ACHN (cell line): ENCODE data around the gene PANK4.
"Not testable (repeated sequence)": the region's sequence is repeated elsewhere in the genome, so short reads cannot be mapped to it uniquely, and the experiment has no call there.

Experiments
- DNase-seq: peaks from one replicate; pipeline ENCODE4 v3.0.0-alpha.2; 2015
- in situ Hi-C: cut with HindIII; loops from 2 replicates; pipeline ENCODE4 v1.10.0; 2017; ENCODE audit warnings: low sequenced_read_pairs, low pct_ligation_motif_present, low pct_unique_long_range_greater_than_20kb

PANK4 gene

DNA sequence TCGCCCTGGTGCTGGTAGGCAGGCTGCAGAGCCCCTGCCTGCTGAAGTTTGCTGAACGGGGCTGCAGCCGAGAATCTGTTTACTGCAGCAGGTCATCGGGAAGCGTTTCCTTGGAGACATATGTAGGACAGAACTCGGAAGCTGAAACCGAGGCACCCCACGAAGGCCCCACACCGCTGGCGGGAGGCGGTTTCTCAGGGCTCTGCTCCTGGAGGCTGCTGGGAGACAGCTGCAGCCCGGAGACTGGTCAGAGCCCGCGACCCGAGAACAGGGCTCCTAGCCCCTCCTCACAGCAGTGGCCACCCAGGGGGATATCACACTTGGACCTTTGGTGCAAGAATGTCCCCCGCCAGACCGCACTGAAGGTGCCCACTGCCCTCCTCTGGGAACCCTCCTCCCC, 63.0 kb downstream of the PANK4 start:
- DNase-seq, result no peak
- in situ Hi-C loops, result no loop called here

DNA sequence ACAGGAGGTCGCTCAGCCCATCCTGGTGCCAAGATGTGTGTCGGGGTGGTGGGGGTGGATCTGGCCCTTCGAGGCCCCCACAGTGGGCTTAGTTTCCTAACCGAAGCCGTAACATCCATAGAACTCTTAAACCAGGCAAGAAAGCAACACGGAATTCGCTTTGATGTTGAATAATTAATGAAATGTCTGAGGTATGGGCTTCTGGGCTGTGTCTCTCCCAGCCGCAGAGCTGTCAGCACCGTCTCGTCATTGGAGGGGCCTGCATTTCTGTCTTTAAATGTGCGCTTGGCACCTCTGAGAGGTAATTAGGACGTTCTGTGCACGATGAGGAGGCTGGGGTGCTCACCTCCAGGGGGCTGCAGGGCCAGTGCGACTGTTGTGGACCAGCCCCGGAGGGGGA, 63.6 kb downstream of the PANK4 start:
- no peak for DNase-seq
- in situ Hi-C loops, result no loop called here

DNA sequence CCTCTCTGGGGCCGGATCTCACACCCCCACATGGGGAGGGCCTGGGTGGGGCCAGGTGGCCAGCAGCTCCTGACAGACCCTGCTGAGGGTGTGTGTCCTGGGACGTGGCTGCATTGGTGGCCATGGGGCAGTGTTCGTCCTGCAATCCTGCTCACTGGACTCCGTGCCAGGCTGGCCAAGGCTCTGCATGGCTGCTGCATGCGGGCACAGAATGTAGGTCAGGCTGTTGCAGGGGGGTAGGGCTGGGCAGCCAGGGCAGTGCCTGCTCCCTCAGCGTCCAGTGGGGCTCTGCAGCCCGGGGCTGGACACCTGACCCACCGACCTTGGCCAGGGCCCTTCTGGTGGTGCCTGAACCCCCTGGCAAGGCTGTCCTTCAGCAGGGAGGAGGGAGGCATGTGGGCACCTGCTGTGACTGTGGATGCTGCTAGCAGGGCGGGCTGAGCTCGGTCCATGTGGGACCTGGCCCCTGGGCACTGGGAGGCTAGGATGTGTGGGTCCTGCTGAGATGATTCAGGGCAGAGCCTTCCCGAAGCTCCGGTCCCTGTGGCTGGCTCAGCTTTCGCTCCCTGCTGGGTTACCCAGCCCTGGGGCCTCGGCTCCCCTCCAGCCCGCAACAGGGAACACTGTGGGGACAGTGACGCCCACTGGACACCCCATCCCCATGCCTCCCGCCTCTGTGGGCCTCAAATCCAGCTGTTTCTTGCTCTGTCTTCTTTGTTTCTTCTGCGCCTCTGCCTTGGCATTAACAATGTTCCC, 65.2 kb downstream of the PANK4 start:
- DNase-seq, result no peak
- in situ Hi-C loops, result no loop called here

DNA sequence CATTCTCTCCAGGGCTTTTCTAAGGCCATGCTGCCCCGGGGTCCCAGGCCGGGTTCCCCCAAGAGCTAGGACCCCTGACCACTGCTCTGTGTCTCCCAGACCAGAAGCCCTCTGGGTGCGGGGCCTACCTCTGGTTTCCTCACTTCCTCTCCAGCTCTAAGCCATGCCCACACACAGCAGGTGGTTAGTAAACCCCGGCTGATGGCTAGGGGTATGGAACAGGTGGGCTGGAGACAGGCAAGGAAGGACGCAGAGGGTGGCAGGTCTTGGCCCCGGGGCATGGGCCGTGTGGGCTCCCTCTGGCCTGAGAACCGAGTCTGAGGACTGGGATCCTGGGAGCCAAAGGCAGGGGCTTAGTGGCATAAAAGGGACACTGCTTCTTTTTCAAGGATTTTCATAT, 66.2 kb downstream of the PANK4 start:
- in situ Hi-C loops, result no loop called here
- DNase-seq, result no peak

DNA sequence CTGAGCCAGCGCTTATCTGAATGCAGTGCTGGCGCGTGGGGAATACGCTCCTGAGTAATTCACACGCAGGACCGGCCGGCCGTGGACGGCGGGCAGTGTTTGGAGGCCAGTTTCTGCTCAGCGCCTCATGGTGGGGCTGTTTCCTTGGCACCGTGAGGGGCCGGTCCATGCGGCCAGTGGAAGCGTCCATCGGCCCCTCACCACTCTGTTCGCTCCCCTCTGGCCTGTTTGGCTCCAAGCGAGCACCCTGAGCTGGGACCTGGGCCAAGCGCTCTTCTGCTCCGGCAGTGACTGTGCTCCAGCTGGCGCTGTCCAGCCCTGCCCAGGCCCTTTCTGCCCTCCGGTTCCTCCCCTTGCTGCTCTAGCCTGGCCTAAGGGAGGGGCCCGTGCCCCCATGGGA, 66.6 kb downstream of the PANK4 start:
- in situ Hi-C loops, result no loop called here
- DNase-seq, result peak; percentile 72

DNA sequence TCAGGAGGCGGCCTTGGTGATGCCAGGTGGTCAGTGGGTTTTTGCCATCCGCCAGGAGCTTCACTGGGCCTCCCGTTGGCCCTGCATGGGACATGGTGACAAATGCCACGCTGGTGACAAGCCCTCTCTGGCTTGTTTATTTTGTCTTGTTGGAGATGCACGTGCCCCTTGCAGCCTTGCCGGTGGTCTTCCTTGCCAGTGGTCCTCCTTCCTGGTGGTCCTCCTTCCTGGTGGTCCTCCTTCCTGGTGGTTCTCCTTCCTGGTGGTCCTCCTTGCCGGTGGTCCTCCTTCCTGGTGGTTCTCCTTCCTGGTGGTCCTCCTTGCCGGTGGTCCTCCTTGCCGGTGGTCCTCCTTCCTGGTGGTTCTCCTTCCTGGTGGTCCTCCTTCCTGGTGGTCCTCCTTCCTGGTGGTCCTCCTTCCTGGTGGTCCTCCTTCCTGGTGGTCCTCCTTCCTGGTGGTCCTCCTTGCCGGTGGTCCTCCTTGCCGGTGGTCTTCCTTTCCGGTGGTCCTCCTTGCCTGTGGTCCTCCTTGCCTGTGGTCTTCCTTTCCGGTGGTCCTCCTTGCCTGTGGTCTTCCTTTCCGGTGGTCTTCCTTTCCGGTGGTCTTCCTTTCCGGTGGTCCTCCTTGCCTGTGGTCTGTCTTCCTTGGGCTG, 67.2 kb downstream of the PANK4 start:
- DNase-seq, in situ Hi-C loops: not testable (repeated sequence)

DNA sequence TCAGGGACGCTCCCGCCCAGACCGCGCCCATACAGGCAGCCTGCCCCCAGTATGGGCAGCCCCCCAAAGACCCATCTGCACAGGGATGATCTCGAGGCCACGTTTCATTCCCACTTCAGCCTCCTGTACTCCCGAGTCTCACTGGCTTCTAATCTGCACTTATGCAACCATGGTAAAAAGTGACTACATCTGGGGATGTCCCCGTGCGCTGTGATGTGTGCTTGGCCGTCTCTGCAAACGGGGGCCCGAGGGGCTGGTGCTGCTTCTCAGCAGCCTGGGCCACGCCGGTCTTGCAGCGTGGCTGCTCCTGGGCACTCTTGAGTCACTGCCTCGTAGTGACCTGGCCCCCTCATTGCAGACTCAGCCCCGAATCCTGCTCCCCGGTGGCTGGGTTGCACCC, 67.7 kb downstream of the PANK4 start:
- DNase-seq, result no peak
- in situ Hi-C loops, result no loop called here
